GM19438 (cell line): ENCODE results near the gene ABHD14A.
"Not testable (repeated sequence)": the region's sequence is repeated elsewhere in the genome, so short reads cannot be mapped to it uniquely, and the experiment has no call there.

Experiments
- ATAC-seq: cut with Tn5 transposase; IDR thresholded peaks from one replicate; pipeline ENCODE4 v1.9.1; 2021; ENCODE audit warnings: low read depth; ENCODE audit not compliant: unreplicated experiment

Gene ABHD14A

DNA sequence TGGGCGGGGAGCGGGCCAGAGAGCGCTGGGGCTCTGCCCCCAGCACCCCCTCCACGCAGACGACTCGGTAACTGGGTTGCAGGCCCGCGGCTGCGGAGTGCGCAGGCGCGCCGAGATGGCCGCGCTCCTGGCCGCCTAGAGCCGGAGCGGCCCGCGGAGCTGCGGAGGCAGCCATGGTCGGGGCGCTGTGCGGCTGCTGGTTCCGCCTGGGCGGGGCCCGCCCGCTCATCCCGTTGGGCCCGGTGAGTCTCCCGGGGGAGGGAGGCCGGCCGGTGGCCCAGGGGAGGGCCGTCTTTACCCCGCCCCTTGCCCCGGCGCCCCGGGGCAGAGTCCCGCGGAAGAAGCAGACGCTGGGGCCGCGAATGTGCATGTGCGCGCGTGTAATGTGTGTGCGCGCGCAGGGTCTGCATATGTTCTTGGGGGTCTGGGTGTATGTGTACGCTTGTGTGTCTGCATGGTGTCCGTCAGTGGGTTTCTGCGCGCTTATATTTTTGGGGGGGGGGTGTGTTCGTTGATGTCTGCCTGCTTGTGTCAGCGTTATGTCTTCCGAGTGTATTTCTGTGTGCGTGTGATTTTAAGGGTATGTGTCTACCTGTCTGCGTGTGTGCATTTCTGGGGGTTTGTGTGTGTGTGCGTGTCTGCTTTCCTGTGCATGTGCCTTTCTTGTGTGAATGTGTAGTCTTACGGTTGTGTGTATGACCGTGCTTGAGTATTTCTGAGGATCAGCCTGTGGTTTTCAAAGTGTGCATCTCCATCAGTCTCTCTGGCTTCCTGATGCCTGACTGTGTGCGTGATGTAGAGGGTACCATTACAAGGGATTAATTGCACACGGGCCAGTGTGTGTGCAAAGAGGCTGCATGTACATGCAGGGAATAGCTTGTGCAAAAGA lies at the start of gene ABHD14A:
ABHD14A (plus strand) TSS at position 102 of the 889 bp plus-strand sequence; CDS start at position 174, 72 bp downstream.
- no peak for ATAC-seq

DNA sequence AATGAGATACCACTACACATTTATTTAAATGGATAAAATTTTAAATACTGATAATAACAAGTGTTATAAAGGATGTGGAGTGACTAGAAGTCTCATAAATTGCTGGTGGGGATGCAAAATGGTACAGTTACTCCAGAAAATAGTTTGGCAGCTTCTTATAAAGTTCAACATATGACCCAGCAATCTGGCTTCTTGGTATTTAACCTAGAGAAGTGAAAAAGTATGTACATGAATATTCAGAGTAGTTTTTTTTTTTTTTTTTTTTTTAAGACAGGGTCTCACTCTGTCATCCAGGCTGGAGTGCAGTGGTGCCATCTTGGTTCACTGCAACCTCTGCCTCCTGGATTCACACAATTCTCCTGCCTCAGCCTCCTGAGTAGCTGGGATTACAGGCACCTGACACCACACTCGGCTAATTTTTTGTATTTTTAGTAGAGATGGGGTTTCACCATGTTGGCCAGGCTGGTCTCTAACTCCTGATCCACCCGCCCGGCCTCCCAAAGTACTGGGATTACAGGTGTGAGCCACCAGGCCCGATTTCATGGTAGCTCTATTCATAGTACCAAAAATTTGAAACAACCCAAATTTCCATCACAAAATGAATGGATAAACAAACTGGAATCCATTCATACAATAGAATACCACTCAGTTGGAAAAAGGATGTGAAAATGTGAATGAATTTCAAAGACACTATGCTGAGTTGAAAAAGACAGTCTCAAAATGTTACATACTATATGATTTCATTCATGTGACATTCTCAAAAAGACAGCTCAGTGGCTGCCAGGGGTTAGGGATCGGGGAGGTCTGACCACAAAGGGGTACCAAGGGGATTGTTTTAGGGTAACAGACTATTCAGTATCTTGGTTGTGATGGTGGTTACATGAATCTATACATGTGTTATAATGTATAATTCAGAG lies 47.5 kb upstream of the ABHD14A start:
- ATAC-seq = no peak

DNA sequence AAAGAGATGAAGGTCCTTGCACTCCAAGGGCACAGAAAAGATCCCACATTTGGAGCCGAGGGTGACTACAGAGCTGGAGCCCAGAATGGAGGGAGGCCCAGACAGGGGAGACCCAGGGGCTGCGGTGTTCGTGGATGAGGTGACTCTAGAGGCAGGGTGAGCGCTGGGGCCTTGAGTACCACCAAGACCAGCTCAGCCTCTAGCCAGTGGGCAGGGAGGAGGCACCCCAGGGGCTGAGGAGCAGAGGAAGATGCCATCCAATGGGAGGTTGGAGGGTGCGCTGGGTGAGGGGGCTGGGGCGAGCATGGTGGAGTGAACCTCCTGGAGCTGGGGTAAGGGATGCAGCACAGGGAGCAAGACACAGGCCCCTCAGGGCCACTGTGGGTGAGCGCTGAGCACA lies 46.4 kb upstream of the ABHD14A start:
- no peak for ATAC-seq

DNA sequence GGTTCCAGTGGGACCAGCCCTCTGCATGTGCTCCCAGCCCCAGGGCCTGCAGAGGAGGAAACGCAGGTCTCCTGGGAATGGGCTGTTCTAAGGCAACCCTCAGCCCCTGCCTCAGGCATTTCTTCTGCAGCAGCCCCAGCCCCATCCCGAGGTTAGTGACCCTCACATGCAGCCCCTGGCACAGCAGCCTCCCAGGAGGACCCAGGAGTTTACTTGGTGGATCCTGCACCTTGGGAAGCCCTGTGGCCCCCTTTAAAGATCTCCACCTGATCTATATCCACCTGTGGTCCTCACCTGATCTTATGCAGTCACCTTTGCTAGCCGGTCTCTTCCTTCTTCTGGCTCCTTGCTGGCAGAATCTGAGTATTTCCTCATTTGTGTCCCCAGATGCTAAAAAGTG lies 45.9 kb upstream of the ABHD14A start:
- ATAC-seq = not testable (repeated sequence)

- no peak for ATAC-seq
Measured at GRCh38 chr3:51929420-51930003, 45.4 kb upstream of the ABHD14A start.

- no peak for ATAC-seq
Measured at GRCh38 chr3:51930439-51930838, 44.4 kb upstream of the ABHD14A start.

GRCh38 chr3:51931756-51932155 lies 43.1 kb upstream of the ABHD14A start:
- no peak for ATAC-seq

DNA sequence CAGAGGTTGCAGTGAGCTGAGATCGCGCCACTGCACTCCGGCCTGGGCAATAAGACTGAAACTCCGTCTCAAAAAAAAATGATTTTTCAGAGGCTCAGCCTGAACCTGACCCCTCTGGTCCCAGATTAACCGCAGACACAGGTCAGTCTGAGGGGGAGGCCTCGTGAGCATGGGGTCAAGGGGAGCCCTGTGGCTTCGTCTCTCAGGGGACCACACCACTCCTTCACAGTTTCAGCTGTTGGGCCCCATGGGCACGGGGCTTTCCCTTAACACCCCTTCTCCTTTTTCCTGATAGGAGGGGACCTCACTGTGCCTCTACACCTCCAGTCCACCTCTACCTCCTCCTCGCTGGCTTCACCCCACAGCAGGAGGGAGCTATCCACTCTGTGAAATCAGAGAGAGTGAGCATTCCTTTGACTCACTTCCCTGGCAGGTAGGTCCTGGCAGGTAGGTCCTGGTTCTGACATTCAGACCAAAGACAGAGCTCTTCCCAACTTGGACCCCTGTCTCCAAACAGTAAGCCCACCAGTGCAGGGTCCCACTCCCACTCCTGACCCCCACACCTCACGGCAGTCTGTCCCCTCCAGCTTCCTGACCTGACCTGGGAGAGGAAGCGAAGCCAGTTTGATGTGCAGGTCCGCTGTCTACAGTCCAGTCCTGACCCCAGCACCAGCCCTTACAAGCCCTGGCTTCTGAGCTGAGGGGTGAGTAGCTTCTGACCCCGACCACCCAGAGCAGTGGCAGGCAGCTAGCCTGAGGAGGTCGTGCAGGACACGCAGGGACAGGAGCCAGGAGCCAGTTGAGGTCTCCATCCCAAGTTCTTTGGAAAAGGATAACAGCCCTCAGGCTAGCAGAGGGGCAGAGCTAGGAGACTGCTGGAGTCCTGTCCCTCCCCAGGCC lies 42.1 kb upstream of the ABHD14A start:
- no peak for ATAC-seq

- no peak for ATAC-seq
Measured at GRCh38 chr3:51933471-51934138, 41.3 kb upstream of the ABHD14A start.

DNA sequence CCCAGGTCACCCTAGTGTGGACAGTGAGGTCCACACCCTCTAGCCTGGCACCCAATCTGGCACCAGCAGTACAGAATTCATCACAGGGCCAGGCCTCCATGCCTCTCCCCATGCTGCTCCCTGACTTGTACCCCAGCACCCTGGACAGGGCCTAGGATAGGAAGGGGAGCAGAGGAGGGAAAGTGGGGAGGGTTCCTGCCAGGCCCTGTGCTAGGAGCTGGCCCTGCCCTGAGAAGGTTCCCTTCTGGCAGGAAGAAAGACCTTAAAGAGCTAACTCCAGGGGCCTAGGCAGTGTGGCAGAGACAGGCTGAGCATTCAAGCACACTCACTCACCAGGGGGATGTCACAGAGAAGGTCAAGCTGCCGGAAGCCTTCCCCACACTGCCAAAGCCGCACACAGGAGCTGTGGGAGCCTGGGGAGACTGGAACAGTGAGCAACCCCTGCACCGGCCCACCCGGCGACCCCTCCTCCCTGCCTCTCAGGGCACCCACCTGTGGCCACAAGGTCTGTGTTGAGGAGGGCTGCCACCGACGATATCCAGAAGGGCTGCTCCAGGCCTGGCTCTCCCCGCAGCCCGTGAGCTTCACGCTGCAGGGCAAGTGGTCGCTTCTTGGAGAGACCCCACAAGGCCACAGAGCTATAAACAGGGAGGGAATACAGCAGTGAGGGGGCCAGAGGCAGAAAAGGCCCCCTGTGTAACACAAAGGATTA lies 40.6 kb upstream of the ABHD14A start:
- no peak for ATAC-seq

GRCh38 chr3:51934991-51935885 lies 39.6 kb upstream of the ABHD14A start:
- no peak for ATAC-seq

DNA sequence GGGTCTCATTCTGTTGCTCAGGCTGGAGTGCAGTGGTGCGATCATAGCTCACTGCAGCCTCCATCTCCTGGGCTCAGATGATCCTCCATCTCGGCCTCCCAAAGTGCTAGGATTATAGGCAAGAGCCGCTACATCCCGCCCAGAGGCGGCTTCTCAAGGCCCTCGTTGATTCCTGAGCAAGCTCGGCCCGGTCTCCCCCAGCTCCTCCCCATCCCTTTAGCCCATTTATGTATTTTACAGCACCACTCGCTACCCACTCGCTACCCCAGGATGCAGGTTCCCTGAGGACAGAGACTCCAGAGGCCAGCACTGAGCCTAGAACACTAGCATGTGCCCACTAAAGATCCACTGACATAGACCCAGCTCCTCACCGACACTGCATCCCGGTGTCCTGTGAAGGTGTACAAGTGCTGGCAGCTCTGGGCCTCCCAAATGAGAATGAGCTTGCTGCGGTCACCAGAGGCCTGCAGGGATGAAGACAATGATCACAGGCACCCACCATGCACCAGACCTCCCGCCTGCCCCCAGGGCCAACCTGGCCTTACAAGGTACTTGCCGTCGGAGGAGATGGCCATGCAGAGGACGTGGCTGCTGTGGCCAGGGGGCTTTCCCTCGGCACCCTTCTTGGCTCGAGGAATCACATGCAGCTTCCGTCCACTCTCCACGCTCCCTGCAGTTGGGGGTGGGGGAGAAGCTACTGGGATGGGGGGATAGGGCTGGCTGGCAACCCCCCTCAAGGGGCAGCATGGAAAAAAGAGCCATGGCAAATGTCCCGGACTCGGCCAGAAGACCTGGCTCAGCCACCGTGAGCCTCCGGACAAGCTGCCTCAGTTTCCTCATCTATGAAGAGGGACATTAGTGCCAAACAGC lies 38.7 kb upstream of the ABHD14A start:
- no peak for ATAC-seq

- no peak for ATAC-seq
Measured at GRCh38 chr3:51937014-51937413, 37.9 kb upstream of the ABHD14A start.

- no peak for ATAC-seq
Measured at GRCh38 chr3:51937611-51938450, 37.0 kb upstream of the ABHD14A start.

DNA sequence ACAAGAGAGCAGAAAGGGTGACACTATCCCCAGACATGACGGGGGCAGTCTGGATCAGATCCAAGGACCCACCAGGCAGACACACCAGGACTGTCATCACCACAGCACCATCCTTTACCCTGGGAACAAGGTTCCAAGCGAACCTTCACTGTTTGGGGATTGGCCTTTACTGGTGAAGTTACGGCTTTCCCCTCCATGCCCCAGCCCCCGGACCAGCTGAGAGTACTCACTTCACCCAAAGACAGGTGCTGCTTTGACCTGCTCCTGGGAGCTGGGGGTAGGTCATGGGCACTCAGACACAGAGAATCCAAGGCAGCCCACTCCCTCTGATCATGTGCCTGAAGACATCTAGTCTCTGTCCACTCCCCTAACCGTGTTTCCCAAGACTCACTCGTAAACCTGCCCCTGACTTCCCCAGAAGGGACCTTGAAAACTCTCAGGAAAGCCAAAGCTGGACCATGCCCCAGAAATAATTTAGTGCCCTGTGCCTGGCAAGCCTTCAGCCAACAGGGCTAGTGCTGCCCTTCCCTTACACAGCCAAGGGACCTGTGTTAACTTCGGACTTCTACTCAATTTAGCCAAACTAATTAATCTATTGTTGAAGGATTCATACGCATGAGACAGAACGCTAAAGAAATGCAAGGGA lies 36.0 kb upstream of the ABHD14A start:
- ATAC-seq = no peak
